Stimulated activated CD4-positive, alpha-beta T cell treated with anti-CD3 and anti-CD28 coated beads, Interleukin-12 subunit alpha, Interleukin-12 subunit beta, amount 100 ng/mL, for 4 hours (primary cell): ENCODE results near the gene SEC14L3.
"Not testable (repeated sequence)": the region's sequence is repeated elsewhere in the genome, so short reads cannot be mapped to it uniquely, and the experiment has no call there.

Experiments
- DNase-seq: peaks from one replicate; pipeline ENCODE4 v3.0.0-alpha.2; 2020

The SEC14L3 gene

DNA sequence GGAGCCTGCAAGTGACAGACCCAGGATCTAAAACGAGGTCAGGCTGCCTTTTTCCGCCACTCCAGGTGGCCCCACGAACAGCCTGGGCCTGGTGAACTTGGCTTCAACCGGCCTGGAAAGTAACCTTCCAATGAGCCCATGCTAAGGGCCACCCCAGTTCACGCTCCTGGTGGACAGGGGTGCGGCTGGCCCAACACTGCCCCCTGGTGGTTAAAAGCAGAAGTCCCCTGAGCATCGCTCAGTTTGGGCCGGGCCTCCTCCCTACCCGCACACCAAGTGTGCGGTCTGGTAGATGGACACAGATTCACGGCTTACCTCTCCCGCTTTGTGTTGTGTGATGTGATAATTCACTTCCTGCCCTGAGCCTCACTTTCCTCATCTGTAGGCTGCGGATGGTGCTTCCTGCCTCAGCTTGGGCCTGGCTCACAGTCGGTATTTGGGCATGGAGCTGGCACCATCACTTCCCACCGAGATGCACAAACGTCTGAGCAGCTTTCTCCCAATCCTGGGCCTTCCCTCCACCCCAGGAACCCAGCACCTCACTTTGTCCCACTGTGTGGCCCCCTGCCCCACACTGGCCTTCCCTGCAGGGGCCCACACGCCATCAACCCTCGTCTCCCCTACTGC is 13.7 kb upstream of the SEC14L3 start:
- DNase-seq, result peak; percentile 69

DNA sequence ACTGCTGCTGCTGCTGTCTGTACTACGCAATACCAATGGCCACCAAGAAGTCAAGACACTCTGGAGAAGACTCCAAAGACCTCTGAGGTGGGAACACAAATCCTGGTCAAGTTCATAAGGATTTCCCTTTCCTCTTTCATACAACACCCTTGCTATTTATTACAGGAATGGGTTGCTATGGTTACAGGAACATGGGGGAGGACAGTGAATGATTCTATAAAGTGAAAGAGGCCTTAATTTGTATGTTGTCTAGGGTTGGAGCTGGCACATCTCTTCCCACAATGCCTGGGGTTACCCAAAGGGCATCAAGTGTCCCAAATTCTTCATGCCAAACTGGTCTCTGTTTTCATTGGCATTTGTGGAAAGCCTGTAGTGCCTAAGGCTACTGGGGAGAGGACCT is 11.4 kb upstream of the SEC14L3 start:
- no peak for DNase-seq

DNA sequence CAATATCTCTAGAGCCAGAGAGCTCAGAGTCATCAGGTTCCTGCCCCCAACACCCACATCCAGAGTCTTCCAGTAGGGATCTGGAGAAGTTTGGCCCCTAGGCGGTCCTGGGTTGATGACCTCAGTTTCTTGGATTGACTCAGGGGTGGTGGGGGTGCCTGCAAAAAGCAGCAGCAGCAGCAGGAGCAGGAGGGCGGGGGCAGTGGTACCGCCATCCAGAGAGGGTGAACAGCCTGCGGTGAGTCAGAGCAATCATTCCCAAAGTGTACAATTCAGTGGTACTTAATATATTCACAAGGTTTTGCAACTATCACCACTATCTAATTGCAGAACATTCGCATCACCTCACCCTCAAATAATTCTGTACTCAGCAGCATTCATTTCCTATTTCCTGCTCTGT is 9.9 kb upstream of the SEC14L3 start:
- DNase-seq, result no peak

DNA sequence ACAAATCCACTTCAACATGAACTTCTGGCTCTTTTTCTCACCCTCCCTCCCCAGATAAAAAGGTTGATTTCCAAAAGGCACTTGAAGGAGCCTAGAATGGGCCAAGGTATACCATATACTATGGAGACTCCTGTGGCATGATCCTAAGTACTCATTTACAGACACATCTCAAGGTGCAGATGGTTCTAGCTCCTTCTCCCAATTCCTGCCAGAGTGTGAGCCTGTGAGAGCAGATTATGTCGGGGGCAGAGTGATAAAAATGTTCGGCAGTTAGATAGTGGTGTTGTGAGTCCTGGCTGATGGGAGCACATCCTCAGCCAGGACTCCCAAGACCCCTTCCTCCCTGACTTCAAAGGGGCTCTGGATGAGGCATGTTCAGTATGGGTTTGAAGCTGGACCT is 8.2 kb upstream of the SEC14L3 start:
- DNase-seq, result no peak

DNA sequence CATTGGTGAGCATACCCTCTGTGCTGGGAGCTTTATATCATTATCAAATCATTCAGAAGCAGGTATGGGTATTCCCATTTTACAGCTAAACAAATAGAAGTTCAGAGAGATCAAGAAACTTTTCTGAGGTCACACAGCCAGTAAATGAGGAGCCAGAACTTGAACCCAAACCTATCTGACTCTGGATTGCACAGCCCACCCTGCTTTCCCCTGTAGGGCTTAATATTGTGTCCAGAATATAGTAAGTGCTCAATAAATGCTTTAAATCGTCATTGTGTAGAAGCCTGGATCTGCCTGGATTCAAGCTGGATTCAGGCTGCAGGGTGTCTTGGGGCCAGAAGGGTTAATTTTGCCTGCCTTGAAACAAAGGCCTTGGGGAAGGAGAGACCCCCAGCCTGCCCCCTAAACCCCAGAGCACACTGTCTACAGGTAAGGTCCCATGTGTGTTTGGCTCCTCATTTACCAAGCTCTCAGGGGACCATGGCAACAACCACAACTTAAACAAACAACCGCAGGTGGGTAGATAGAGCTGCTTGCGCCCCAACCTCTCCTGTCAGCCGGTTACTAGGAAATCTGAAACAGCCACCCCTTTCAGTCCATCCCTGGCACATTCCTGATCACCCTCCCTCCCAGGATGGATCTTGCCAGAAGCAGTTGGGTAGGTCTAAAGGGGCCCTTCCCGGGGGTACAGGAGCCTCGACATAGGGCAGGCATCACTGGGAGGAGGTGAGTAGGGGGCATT is 3.0 kb upstream of the SEC14L3 start:
- no peak for DNase-seq

DNA sequence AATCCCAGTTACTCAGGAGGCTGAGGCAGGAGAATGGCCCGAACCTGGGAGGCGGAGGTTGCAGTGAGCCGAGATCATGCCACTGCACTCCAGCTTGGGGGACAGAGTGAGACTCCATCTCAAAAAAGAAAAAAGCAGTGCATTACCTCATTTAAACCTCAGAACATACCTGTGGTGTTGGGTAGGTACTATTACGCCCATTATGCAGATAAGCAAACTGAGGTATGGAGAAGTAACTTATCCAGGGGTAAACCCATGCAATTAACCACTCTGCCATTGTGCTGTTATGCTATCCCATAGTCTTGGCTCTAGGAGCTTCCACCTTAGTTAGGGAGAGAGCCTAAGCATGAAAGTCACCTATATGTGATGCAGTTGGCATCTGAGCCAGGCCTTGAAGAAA is 2.3 kb upstream of the SEC14L3 start:
- no peak for DNase-seq

DNA sequence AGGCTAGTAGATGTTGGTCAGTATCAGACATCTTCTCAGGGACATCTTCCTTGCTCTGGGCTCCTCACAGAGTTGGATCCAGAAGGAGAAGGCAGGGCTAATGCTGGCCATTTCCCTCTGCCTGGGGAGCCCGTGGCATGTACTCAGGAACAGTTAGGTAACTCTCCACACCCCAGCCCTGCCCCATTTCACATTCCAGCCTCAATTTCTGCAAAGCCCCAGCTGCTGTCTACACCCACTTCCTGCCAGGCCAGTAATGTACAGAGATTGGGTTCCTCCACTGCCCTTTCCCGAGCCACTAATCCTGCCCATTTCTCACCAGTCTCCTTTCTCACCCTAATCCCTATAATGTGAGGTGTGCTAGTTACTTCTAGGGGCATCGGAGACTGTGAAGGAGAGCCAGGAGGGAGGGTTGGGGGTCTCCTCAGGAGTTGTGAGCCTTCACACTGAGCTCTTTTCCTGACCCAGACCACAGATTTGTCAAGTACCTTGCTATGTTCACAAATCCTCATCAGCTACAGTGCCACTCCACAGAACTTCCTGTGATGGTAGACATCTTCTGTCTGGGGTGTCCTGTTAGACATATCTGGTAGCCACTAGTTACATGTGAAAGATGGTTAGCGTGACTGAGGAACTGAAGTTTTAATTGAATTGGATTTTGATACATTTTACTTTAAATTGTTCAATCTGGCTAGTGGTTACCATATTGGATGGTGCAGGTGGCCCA is 1.3 kb upstream of the SEC14L3 start:
- DNase-seq, result no peak

DNA sequence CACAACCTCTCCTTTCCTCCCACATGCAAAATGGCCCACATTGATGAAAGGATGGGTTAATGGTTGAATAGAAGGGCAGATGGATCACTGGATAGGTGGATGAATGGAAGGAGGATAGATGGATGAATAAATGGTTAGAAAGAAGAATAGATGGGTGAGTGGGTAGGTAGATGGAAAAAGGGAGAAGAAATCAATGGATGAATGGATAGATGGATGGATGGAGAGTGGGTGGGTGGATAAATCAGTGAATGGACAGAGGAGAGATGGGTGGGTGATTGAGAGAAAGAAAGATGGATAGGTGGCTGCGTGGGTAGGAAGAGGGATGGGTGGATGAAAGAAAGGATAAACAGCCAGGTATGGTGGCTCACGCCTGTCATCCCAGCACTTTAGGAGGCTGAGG is 1.2 kb downstream of the SEC14L3 start:
- DNase-seq, result no peak

DNA sequence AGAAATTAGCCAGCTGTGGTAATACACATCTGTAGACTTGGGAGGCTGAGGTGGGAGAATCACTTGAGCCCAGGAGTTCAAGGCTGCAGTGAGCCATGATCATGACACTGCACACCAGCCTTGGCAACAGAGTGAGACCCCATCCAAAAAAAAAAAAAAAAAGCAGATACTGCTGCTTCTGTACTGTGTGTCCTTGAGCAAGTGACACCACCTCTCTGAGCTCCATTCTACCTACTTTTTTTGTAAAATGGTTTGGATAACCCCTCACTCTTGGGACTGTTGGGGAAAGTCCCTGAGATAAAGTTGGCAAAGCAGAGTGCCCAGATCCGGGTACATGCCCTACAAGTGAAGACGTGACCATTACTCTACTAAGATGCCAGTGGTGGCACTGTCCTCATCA is 2.7 kb downstream of the SEC14L3 start:
- no peak for DNase-seq

DNA sequence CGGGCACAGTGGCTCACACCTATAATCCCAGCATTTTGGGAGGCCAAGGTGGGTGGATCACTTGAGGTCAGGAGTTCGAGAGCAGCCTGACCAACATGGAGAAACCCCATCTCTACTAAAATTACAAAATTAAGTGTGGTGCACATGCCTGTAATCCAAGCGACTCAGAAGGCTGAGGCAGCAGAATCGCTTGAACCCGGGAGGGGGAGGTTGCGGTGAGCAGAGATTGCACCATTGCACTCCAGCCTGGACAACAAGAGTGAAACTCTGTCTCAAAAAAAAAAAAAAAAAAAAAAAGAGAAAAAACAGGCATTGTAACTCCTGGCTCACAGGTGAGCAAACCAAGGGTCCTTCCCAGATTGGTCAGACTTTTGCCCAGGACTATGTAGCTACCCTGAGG is 11.3 kb downstream of the SEC14L3 start:
- DNase-seq, result not testable (repeated sequence)

DNA sequence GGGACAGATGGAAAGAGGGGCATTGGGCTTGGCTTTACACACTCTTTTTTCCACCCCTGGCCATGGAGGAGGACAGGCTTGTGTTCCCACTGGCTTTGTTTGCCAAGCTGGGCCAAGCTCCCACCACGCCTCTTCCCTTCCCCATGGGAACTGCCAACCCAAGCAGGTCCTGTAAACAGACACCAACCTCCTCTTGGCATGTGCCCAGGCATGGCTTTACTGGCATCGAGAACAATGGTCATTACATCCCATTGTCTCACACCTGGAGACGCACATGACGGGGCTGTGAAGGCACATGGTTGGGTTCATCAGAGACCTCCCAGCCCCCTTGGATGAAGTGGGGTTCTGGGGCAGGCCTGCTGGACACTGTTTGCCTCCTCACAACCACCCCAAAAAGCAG is 11.7 kb downstream of the SEC14L3 start:
- no peak for DNase-seq

DNA sequence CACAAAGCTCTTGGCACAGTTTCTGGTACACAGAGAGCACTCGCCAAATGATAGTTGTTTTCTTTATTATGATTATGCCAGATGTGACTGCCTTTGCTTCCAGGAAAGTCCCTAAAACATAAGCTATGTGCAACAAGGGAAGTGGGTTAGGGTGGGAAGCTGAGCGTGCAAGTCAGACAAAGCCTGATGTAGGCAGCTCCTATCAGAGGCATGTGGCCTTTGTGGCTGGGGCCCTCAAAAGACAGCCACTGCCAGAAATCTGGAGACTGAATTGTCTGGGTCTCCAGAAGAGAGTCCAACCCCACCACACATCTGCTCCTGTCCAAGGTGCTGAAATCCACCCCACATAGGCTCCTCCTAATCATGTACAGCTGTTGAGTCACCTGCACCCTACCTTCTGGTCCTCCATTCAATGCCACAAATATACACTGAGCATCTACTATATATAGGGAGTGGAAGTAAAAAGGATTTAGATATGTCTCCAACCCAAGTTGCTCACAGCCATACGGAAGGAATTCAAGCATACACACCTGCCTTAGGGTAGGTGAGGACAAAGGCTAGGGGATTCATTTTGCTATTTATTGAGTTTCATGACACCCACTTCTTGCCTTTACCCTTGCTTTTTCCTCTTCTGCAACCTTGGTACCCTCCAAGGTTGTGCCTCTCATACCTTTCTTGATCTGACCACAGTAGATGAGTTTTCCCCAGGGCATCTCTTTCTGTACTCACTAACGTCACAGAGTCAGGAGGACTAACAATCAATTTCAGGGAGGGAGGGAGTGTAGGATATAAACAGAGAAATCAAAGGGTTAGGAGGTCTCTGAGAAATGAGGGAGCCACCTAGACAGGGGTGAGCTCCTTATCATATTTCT is 12.4 kb downstream of the SEC14L3 start:
- no peak for DNase-seq

DNA sequence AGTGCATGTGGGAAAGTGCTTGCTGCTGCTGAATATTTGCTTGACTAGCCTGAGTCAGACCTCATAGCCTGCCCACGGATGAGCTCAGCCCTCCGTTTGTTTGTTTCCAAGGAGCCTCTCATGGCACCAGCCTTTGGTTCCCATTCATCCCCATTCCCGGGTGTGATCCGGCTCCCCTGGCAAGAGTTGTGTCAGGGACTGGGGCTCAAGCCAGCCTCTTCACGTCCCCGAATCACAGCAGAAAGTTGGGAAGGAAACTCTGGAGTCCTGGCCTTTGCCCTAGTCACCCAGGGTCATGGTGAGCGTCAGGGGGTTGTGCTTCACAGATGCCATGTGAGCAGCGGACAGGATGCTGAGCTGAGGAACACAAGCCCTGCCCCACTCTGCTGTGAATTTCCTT is 13.8 kb downstream of the SEC14L3 start:
- DNase-seq, result no peak

DNA sequence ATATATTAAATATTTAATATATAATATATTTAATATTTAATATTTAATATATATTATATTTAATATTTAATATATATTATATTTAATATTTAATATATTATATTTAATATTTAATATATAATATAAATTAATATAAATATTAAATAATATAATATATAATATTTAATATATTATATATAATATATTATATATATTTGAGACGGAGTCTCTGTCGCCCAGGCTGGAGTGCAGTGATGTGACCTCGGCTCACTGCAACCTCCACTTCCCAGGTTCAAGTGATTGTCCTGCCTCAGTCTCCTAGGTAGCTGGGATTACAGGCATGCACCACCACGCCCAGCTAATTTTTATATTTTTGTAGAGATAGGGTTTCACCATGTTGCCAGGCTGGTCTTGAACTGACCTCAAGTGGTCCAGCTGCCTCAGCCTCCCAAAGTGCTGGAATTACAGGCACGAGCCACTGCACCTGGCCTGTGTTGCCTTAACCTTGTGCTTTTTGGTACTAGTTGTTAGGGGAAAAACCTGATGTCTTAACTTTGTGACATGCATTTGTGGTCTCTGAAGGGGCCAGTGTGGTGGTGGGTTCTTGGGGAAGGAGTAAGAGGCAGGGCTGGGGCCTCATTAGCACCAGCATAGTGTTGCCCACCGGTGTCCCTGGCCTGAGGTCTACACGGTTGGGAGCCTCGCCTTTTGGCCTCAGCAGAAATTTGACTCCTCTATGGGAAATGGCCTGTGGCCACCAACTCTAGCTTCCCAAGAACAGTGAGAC is 16.6 kb downstream of the SEC14L3 start:
- DNase-seq, result no peak

DNA sequence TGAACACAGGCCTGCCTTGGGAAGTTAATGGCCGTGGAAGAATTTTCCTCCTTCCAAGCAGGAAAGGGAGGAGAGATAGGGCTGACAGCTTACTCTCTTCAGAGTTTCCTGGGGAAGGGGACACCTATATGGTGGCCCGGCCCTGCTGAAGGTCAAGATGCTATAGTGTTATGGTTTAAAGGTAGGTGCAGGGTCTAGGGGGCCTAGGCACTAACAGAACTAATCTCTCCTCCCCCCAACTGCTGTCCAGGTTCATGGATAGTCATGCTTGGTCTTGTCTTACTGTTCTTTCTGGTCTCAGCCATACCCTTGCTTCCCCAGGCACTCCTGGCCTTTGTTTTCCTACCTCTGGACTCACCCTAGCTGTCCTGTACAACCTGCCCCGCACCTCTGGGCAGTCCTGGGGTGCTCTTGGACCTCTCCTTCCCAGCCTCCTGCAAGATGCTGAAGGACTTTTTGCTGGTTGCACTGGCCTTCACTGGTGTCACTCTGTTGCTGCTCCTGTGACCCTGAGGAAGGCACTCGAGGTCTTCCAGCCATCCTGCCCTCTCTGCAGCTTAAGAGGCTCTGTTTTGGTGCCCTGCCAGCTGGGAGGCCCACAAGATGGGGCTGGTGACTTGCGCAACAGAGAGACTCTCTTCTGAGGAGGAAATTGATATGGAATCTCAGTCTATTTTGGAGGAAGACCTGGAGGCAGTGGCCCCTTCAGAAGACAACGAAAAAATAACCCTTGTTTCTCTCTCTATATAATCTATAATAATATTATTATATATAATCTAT is 17.9 kb downstream of the SEC14L3 start:
- DNase-seq, result no peak

DNA sequence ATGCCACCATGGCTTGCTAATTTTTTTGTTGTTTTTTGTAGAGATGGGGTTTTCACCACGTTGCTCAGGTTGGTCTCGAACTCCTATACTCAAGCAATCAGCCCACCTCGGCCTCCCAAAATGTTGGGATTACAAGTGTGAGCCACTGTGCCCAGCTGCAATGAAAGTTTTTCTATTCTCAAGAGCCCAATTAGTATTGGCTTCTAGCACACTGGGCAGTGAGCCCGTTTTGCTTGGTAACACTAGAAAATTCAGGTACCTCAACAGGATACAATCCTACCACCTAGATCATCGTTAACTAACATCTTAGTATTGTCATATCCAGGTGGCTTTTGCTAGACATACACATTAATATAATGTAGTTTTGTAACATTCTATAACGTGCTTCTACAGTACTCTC is 19.0 kb downstream of the SEC14L3 start:
- DNase-seq, result no peak

DNA sequence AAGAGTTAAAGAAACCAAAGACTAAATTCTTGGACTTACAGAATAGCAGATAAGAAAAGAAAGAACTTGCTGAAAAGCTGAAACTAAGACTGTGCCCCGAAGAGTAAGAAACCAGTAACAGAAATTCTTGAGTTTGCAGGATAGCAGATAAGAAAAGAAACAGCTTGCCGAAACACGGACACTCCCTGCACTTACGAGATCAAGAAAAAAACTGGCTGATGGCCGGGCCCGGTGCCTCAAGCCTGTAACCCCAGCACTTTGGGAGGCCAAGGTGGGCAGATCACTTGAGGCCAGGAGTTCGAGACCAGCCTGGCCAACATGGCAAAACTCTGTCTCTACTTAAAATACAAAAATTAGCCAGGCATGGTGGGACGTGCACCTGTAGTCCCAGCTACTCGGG is 20.3 kb downstream of the SEC14L3 start:
- not testable (repeated sequence) for DNase-seq

DNA sequence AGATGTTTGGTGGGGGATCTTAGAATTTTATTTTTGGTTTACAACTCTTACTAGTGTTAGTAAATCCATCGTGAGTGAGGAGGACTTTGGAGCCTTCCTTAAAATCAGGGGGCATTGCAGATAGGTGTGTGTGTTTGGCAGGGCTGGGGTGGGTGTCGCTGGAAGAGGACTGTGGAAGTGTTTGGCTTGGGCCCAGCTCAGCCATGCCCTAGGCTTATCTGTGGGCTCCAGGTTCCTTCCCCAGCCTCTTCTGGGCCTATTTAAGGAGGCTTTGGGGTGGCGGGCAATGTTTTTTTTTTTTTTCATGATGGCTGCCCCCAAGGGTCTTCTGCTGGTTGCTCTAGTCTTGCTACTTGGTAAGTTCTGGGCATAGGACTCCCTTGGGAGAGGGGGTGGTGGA is 24.2 kb downstream of the SEC14L3 start:
- DNase-seq, result no peak

DNA sequence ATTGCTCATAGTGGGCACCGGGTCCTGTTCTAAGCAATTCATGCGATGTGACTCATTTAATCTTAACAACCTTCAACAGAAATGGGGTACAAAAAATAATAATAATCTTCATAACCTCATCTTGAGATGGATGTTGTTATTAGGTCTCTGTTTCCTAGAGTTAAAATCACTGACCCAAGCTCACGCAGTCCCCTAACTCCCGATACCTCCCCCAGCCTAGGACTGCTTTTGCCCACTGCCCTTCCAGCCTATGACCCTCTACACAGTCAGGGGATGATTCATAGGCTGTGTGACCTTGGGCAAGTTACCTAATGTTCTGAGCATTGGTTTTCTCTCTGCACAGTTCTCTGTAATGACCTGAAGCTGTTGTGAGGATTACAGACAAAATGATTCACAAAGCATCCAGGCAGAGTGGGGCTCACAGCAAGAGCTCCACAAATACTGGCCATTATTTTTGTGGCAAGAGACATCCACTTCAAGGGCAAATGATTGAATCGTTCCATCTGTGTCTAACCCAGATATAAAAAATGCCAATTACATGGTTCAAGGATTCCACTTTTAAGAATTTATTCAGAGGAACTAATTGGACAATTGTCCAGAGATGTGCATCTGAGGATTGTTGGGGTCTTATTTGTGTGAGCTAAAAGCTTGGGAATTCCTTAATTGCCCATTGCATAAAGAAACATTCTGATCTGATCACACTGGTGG is 26.2 kb downstream of the SEC14L3 start:
- DNase-seq, result no peak

DNA sequence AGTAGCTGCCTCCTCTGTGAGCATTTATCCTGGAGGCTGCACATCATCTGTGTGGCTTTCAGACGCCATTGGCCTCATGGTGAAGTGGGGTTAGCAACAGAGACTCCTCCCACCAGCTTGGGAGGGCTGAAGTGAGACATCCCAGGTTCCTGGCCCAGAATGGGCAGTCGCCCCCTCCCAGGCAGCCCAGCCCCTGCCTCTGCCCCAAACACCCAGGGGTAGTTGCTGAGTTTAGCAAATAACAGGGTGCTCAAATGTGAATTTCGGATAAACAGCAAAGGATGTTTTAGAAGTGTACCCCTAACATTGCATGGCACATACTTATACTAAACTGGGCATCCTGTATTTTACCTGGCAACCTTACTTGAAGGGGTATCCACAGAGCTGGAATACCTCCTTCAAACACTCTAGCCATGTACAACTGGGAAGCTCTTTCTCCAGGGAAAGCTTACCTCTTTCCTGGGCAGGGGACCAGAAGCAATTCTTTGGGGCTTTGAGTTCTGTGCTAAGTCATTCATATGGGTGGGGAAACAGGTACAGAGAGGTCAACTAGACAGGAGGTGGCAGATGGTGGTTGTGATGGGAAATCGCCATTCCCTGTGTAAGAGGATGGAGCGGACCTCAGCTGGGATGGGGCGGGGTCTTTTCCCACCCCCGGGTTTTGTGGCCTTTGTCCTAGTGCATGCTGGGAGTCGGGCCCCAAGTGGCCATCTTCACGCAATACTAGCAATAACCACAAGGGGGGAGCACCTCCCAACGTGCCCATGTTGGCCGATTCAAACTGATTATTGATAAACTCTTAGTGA is 27.0 kb downstream of the SEC14L3 start:
- DNase-seq, result peak; percentile 32
